ENCODE measurements around the gene RHOF. TPM values are rescaled to one million over a fixed set of nuclear protein-coding genes. Genes with fewer than 3 reads are reported as not detected.
A peak's percentile ranks its signal among the peaks of the same experiment; 100 is the strongest.

Gene RHOF
- total RNA-seq, 6 experiments from 2014 or later, result 3.2 to 4.2 (median 3.6) TPM

DNA sequence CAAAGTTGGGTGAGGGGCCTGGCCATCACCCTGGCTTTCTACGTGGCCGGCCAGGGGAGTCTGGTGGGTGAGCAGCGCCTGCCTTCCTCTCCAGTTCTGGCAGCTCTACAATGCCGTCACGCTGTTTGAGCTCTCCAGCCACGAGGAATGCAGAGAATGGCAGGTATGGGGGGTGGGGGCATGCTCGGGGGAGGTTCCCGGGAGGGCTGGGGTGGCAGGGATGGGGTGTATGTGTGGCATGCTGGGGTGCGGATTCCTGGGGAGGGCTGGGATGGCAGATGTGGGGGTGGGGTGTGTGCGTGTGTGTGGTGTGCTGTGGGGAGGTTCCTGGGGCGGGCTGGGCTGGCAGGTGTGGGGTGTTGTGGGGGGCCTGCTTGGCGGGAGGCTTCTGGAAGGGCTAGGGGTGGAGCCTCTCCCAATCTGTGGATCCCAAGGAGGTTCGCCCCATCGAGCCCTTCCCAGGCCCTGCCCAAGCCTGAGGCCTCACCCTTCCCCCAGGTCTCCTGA is 18.5 kb downstream of the RHOF start:
- Mint-ChIP-seq H3K27me3 (ENCODE audit: insufficient read depth) (no peaks in the 10 kb centered on the region), H3K36me3 (ENCODE audit: low read depth) (no peaks in the 10 kb centered on the region), H3K4me1 (ENCODE audit: low read depth) (peaks cover 9% of the 10 kb centered on the region), H3K9me3 (no peaks in the 10 kb centered on the region), H3K4me3 (no peak overlapping the region), H3K27ac (no peak overlapping the region)
- DNase-seq, result no peak
- TF ChIP-seq, protein P1, sequence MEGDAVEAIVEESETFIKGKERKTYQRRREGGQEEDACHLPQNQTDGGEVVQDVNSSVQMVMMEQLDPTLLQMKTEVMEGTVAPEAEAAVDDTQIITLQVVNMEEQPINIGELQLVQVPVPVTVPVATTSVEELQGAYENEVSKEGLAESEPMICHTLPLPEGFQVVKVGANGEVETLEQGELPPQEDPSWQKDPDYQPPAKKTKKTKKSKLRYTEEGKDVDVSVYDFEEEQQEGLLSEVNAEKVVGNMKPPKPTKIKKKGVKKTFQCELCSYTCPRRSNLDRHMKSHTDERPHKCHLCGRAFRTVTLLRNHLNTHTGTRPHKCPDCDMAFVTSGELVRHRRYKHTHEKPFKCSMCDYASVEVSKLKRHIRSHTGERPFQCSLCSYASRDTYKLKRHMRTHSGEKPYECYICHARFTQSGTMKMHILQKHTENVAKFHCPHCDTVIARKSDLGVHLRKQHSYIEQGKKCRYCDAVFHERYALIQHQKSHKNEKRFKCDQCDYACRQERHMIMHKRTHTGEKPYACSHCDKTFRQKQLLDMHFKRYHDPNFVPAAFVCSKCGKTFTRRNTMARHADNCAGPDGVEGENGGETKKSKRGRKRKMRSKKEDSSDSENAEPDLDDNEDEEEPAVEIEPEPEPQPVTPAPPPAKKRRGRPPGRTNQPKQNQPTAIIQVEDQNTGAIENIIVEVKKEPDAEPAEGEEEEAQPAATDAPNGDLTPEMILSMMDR (IDR thresholded peaks at IDR 0.05), result no peak

- peak; percentile 45 for DNase-seq
- Mint-ChIP-seq H3K36me3 (ENCODE audit: low read depth) (no peaks in the 10 kb centered on the region), H3K4me3 (no peak overlapping the region), H3K27me3 (ENCODE audit: insufficient read depth) (no peaks in the 10 kb centered on the region), H3K4me1 (ENCODE audit: low read depth) (peaks cover 12% of the 10 kb centered on the region), H3K27ac (peak overlapping the region; percentile 48; the same call in 1 of the 2 replicates), H3K9me3 (no peaks in the 10 kb centered on the region)
- TF ChIP-seq, protein P1 (IDR thresholded peaks at IDR 0.05), result peak; percentile 92
These were observed 20.3 kb downstream of the RHOF start for GRCh38 chr12:121773011-121773777.

DNA sequence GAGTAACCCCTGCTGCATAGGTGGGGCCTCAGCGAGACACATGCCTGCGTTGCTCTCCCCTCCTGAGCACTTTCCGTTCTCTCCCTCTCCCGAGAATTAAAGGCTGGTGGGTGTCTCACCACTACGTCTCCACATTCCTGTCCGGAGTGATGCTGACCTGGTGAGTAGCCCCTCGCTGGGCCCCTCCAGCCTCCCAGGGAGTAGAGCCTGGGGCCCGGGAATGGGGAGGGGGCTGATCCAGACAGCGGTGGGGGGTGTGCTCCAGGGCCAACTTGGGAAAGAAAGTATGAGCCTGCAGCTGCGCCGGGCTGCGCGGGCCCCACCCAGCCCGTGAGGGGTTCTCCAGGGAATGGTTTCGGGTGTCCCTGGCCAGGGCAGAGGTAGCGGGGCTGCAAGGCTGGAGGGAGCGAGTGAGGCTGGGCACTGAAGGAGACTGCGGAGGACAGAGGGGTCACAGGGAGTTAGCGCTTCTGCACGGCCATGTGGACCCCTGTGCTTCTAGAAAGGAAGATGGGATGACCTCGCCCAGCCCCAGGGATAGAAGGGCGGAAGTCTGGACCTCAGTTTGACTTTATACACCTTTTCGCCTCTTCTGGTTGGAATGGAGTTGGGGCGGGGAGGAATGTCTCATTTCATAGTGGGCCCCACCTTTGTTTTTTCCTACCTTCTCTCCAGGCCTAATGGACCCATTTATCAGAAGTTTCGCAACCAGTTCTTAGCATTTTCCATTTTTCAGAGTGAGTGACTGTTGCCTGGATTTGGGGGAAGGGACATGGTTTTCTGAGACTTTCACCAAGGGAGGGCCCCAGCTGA is 22.5 kb downstream of the RHOF start:
- H3K4me3 Mint-ChIP-seq, result no peak overlapping the region
- no peak overlapping the region for H3K27ac Mint-ChIP-seq

DNA sequence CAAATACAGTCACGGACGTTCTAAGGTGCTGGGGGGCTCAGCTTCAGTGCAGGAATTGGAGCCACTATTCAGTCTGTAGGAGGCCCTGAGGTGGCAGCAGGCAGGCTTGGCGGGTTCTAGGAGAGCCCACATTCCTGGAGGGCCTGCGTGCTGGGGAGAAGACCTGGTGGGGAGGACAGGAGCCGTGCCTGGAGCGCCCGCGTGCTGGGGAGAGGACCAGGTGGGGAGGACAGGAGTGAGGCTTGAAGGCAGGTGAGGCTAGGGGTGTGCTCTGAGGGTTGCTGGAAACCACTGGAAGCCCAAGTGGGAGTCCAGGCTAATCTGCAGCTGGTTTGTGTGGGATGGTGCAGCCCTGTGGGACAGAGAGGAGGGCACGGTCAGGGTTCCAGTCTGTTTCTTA is 23.1 kb downstream of the RHOF start:
- no peak overlapping the region for H3K4me3 Mint-ChIP-seq
- H3K27ac Mint-ChIP-seq, result no peak overlapping the region
- no peaks in the 10 kb centered on the region for H3K36me3 Mint-ChIP-seq (ENCODE audit: low read depth)
- DNase-seq, result no peak
- no peaks in the 10 kb centered on the region for H3K9me3 Mint-ChIP-seq
- peaks cover 4% of the 10 kb centered on the region; the same call in 1 of the 2 replicates for H3K27me3 Mint-ChIP-seq (ENCODE audit: insufficient read depth)
- TF ChIP-seq, protein P1 (IDR thresholded peaks at IDR 0.05), result no peak
- H3K4me1 Mint-ChIP-seq (ENCODE audit: low read depth), result peaks cover 39% of the 10 kb centered on the region

More for the DNA sequence above, 22.5 kb downstream of the RHOF start:
- DNase-seq, result no peak
- Mint-ChIP-seq H3K36me3 (ENCODE audit: low read depth) (no peaks in the 10 kb centered on the region), H3K9me3 (no peaks in the 10 kb centered on the region), H3K4me1 (ENCODE audit: low read depth) (peaks cover 33% of the 10 kb centered on the region), H3K27me3 (ENCODE audit: insufficient read depth) (peaks cover 4% of the 10 kb centered on the region; the same call in 1 of the 2 replicates)
- TF ChIP-seq, protein P1 (IDR thresholded peaks at IDR 0.05), result no peak

DNA sequence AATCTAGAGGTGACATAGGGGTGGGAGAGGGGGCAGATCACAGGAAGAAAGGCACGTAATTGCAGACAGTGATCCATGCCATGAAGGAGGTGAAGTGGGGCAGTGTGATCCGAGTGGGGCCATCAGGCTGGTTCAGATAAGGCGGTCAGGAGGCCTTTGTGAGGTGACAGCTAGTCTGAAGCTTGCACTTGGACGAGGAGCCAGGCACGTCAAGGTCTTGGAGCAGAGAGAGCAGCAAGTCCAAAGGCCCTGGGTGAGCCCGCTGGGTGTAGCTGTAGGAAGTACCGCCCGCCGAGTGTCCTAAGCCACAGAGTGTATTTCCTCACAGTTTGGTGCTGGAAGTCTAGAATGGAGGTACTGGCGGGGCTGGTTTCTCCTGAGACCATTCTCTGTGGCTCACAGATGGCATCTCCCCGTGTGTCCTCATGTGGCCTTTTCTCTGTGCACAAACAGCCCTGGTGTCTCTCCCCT is 23.6 kb downstream of the RHOF start:
- no peak overlapping the region for H3K4me3 Mint-ChIP-seq
- no peaks in the 10 kb centered on the region for H3K9me3 Mint-ChIP-seq
- no peaks in the 10 kb centered on the region for H3K36me3 Mint-ChIP-seq (ENCODE audit: low read depth)
- no peak overlapping the region for H3K27ac Mint-ChIP-seq
- DNase-seq, result no peak
- TF ChIP-seq, protein P1 (IDR thresholded peaks at IDR 0.05), result no peak
- peaks cover 42% of the 10 kb centered on the region for H3K4me1 Mint-ChIP-seq (ENCODE audit: low read depth)
- peaks cover 4% of the 10 kb centered on the region; the same call in 1 of the 2 replicates for H3K27me3 Mint-ChIP-seq (ENCODE audit: insufficient read depth)
